Large intestine (tissue), 3 donors: ENCODE data around the gene ZC3H12A. TPM values are rescaled to one million over a fixed set of nuclear protein-coding genes. Genes with fewer than 3 reads are reported as not detected.

Source experiments
- DNase-seq, 2 donors: peaks; one replicate each; pipeline versions ENCODE4 v3.0.0 to v3.0.0-alpha.2; 2013
- H3K27ac ChIP-seq: one replicate; pipeline ENCODE4 v1.5.1; 2013; ENCODE audit warnings: low read length
- H3K27me3 ChIP-seq: 2 replicates; pipeline ENCODE4 v1.6.1; 2013; ENCODE audit warnings: low read length; ENCODE audit not compliant: control insufficient read depth, insufficient read depth
- H3K36me3 ChIP-seq: 2 replicates; pipeline ENCODE4 v1.6.1; 2013; ENCODE audit warnings: low read length; ENCODE audit not compliant: control insufficient read depth, insufficient read depth
- H3K4me1 ChIP-seq: one replicate; pipeline ENCODE4 v1.6.1; 2013; ENCODE audit warnings: low read length; ENCODE audit not compliant: control insufficient read depth, insufficient read depth
- H3K4me3 ChIP-seq: one replicate; pipeline ENCODE4 v1.5.1; 2013; ENCODE audit warnings: low read length
- H3K9me3 ChIP-seq: one replicate; pipeline ENCODE4 v1.6.1; 2013; ENCODE audit warnings: mild to moderate bottlenecking, low read depth, low read length, moderate library complexity; ENCODE audit not compliant: control insufficient read depth
- WGBS: methylation state at CpG from one replicate; pipeline ENCODE4 v1.1.5; 2013; ENCODE audit warnings: low lambda C conversion rate; ENCODE audit not compliant: insufficient coverage; 5-methylcytosine and 5-hydroxymethylcytosine counted together
- polyA plus RNA-seq: library from polyadenylated mRNA; unstranded; fragments of 120-200 nt; gene quantifications from one replicate; pipeline ENCODE4 v1.2.1, GENCODE V29; 2013

The ZC3H12A gene
- polyA plus RNA-seq, 1 donor: 25.4 TPM

DNA sequence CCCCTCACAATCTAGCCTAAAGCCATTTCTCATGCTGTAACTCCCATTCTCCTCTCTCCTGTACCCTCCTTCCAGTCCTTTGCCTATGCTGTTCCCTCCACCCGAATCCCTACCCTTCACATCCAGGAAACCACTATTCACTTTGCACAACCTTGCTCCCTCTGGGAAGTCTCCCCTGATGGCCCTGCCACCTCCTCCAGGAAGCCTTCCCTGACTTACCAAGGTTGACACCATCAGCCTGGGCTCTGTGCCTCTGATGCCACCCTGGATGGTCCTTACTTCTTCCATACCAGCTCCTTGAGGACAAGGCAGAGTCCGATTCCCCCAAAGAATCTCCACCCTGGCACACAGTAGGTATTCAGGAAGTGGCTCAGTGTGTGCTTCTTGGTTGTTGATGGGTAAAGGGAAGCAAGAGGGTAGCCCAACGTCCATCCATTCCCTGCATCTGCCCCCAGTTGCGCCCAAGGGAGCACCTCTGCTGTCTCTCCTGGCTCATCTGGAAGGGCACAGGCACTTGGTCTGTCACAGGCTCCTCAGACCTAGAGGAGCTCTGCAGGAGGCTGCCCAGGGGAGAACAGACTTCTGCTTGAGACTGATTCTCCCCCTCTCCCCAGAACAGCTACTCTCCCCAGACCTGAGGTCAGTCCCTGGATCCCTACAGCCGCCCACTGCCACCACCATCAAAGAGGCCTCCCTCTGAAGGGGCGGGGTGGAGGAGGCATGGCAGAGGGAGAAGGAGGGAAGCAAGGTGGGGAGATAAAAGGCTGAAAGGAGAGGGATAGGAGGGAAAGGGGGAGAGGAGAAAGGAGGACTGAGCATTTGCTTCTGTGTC lies 36.1 kb upstream of the ZC3H12A start:
- no peak for DNase-seq
- H3K27me3 ChIP-seq: peaks cover 8% of the 10 kb centered on the region

DNA sequence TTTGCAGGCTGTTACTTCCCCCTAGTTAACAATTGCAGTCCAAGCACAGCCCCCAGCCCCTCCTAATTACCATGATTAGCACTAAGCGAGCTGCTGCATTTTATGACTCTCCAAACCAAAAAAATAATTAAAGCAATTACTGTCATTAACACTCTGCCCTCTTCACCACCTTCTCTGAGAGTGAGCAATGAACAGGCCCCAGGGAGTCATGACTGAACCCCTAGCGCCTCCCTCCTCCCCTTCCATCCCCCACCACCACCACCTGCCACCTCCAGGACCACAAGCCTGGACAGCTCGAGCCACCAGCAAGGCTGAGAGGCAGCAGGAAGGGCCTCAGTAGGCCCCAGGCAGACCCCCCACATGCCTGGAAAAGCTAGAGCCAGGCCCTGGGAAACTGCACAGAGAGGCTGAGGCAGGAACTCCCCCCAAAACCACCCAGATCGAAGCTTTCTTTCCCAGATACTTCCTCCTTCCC lies 35.5 kb upstream of the ZC3H12A start:
- Histone ChIP-seq H3K36me3 (no peaks in the 10 kb centered on the region), H3K27me3 (peaks cover 8% of the 10 kb centered on the region), H3K4me3 (no peak overlapping the region), H3K4me1 (no peaks in the 10 kb centered on the region), H3K27ac (no peak overlapping the region), H3K9me3 (no peaks in the 10 kb centered on the region)
- no peak for DNase-seq
- no CpG with 5 or more reads among the region's 4 CpGs for WGBS

More for the DNA sequence above, 36.1 kb upstream of the ZC3H12A start:
- Histone ChIP-seq H3K4me1 (no peaks in the 10 kb centered on the region), H3K36me3 (no peaks in the 10 kb centered on the region), H3K4me3 (no peak overlapping the region), H3K27ac (no peak overlapping the region), H3K9me3 (no peaks in the 10 kb centered on the region)
- WGBS: no CpG with 5 or more reads among the region's 6 CpGs

DNA sequence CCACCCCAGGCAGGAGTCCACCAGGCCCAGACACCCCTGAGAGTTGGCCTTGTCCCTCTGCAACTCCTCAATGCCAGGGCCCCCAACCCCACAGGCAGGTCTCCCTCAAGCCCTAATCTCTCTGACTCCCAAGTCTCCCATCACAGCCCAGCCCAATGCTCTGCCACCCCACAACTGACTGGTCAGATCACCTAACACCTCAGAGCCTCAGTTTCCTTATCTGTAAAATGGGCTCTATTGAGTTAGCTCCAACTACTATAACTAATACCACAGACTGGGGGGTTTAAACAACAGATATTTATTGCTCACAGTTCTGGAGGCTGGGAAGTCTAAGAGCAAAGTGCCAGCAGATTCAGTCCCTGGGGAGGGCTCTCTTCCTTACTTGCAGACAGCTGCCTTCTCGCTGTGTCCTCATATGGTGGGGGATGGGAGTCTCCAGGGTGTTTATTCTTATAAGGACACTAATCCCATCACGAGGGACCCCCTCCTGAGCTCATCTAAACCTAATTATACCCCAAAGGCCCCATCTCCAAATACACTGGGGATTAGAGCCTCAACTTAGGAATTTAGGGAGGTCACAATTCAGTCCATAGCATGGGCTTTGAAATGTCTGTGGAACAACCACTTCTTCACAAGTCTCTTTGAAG lies 34.9 kb upstream of the ZC3H12A start:
- Histone ChIP-seq H3K4me3 (no peak overlapping the region), H3K36me3 (no peaks in the 10 kb centered on the region), H3K27me3 (peaks cover 8% of the 10 kb centered on the region), H3K27ac (no peak overlapping the region), H3K9me3 (no peaks in the 10 kb centered on the region), H3K4me1 (no peaks in the 10 kb centered on the region)
- no peak for DNase-seq
- no CpG with 5 or more reads among the region's 2 CpGs for WGBS

DNA sequence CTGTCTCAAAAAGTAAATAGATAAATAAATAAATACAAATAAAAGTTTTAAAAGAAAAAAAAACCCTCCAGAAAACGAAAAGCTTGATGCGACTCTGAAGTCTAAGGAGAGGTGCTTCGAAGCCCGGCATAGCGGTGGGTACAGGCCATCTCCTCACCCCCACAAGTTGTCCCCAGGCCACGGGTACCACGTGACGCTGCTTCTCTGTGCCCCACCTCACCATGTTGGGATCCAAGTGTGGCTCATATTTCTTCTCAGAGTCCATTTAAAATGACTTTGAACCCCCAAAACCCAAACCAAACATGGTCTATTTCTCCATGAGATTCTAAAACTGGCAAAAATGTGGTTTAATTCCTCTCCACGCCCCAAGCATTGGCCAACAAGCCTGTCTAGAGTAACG lies 32.9 kb upstream of the ZC3H12A start:
- no peak for DNase-seq
- H3K27me3 ChIP-seq: peaks cover 8% of the 10 kb centered on the region
- no peak overlapping the region for H3K4me3 ChIP-seq
- no peaks in the 10 kb centered on the region for H3K9me3 ChIP-seq
- H3K36me3 ChIP-seq: no peaks in the 10 kb centered on the region
- no CpG with 5 or more reads among the region's 10 CpGs for WGBS
- no peak overlapping the region for H3K27ac ChIP-seq
- H3K4me1 ChIP-seq: no peaks in the 10 kb centered on the region

DNA sequence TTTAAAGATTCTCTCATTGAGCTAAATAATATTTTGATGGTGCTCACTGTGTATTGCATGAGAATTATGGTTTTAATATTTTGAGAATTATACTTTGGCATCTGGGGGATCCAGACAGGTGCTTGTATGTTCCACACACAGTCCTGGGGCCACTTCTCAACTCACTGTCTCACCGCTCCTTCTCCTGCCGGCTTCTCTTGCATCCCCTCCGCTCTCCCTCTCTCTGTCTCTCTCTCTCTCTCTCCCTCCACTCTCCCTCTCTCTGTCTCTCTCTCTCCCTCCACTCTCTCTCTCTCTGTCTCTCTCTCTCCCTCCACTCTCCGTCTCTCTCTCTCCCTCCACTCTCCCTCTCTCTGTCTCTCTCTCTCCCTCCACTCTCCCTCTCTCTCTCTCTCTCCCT lies 32.2 kb upstream of the ZC3H12A start:
- H3K4me1 ChIP-seq: no peaks in the 10 kb centered on the region
- H3K27me3 ChIP-seq: peaks cover 8% of the 10 kb centered on the region
- H3K27ac ChIP-seq: no peak overlapping the region
- no peaks in the 10 kb centered on the region for H3K36me3 ChIP-seq
- no peaks in the 10 kb centered on the region for H3K9me3 ChIP-seq
- H3K4me3 ChIP-seq: no peak overlapping the region
- WGBS: 58% methylated on average over 4 of the region's 4 CpGs
- DNase-seq: no peak

DNA sequence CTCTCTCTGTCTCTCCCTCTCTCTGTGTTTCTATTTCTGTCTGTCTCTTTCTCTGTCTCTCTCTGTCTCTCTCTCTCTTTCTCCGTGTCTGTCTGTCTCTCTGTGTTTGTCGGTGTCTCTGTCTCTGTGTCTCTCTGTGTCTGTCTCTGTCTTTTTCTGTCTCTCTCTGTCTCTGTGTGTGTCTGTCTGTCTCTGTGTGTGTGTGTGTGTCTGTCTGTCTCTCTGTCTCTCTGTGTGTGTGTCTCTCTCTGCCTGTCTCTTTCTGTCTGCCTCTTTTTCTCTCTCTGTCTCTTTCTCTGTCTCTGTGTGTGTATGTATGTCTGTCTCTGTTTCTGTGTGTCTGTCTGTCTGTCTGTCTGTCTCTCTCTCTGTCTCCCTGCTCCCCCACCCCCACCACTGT lies 31.7 kb upstream of the ZC3H12A start:
- Histone ChIP-seq H3K9me3 (no peaks in the 10 kb centered on the region), H3K36me3 (no peaks in the 10 kb centered on the region), H3K4me1 (no peaks in the 10 kb centered on the region), H3K27me3 (peaks cover 8% of the 10 kb centered on the region), H3K27ac (no peak overlapping the region), H3K4me3 (no peak overlapping the region)
- no CpG with 5 or more reads among the region's 2 CpGs for WGBS
- DNase-seq: no peak

DNA sequence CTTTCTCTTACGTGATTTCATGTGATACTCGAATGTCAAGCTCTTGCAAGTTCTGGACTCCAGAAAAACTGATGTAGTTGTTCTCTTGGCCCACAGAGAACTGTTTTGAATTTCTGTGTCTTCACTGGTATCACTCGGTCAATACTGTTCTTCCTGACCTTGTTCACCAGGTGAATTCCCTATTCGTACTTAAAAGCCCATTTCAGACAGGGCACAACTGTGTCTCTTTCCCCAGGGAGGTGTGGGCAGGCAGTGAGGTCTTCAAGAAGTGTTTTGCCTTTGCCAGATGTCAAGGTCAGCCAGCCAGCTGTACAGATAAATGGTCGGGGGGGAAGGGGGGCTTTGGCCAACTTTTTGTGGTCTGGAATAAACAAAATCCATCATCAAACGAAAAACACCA lies 27.5 kb upstream of the ZC3H12A start:
- H3K4me3 ChIP-seq: no peak overlapping the region
- peaks cover 7% of the 10 kb centered on the region for H3K27me3 ChIP-seq
- H3K9me3 ChIP-seq: no peaks in the 10 kb centered on the region
- no peaks in the 10 kb centered on the region for H3K36me3 ChIP-seq
- DNase-seq: no peak
- H3K4me1 ChIP-seq: peaks cover under 1% of the 10 kb centered on the region
- H3K27ac ChIP-seq: no peak overlapping the region
- no CpG with 5 or more reads among the region's 6 CpGs for WGBS

DNA sequence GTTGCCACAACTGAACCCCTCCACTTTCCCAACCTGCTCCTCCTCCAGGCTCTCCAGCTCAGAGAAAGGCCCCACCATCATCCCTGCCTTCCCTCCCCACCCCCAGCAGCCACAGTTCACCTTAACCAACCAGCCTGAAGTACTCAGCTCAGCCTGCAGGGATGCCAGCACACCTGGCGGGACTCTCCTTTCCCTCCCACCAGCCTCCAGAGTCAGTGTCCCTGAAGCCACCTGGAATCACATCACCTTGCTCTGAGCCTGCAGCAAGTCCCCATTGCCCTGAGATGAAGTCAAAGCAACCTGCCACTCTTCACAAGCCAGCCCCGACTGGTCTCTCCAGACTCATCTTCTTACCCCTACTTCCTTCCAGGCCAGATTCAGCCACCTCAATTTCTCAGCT lies 26.2 kb upstream of the ZC3H12A start:
- Histone ChIP-seq H3K36me3 (no peaks in the 10 kb centered on the region), H3K4me1 (peaks cover 2% of the 10 kb centered on the region), H3K4me3 (no peak overlapping the region), H3K9me3 (no peaks in the 10 kb centered on the region), H3K27ac (no peak overlapping the region), H3K27me3 (peaks cover 3% of the 10 kb centered on the region)
- no peak for DNase-seq
- WGBS: no CpG with 5 or more reads among the region's 2 CpGs

DNA sequence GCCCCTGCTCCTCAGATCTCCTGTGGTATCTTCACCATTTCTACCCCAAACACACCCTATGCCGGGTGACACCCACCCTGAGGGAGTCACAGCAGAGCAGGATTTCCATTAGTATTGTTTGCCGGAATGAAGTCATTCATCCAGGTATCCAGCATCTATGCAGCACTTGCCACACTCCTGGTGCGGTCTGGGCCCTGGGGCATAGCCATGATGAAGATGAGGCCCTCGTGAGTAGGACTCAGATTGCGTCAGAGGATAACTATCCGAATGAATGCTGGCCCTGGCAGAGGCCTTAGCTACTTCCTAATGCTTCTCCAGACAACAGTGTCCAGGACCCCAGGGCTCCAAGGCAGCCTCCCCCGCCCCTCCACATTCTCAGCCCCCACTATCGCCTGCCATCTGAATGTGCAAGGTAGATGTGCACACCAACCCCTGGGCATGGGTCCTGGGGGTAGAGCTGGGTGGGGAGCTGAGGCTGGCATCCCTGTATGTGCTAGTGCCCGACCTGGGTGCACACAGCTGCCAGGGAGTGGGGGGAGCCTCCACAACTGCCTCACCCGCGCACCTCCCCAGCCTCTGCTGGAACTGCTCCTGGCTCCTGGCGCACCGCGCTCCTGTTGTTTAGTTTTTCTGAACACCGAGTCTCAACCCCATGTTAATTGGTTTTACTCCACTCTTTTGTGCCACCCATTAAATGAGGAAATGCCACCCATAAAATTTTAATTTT lies 25.5 kb upstream of the ZC3H12A start:
- Histone ChIP-seq H3K27me3 (peaks cover 3% of the 10 kb centered on the region), H3K27ac (no peak overlapping the region), H3K36me3 (no peaks in the 10 kb centered on the region), H3K4me3 (no peak overlapping the region), H3K9me3 (no peaks in the 10 kb centered on the region), H3K4me1 (peaks cover 2% of the 10 kb centered on the region)
- no CpG with 5 or more reads among the region's 15 CpGs for WGBS
- DNase-seq: no peak

DNA sequence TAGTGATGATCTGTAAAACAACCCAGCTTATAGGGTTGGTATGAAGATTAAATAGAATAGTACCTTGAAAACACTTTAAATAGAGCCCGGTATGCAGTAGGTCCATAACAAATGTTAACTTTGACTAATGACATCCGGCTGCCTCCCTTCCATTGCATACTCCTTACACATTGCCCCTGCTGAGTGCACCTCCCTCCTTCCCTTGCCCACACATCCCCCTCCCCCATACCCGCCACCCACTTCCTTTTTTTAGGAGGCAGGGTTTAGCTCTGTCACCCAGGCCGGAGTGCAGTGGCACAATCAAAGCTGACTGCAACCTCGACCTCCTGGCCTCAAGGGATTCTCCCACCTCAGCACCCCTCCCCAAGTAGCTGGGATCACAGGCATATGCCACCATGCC lies 24.4 kb upstream of the ZC3H12A start:
- no peak overlapping the region for H3K4me3 ChIP-seq

More for the DNA sequence above, 24.4 kb upstream of the ZC3H12A start:
- no peaks in the 10 kb centered on the region for H3K9me3 ChIP-seq
- H3K27me3 ChIP-seq: peaks cover 3% of the 10 kb centered on the region
- DNase-seq: no peak
- no peak overlapping the region for H3K27ac ChIP-seq
- H3K4me1 ChIP-seq: peaks cover 2% of the 10 kb centered on the region
- H3K36me3 ChIP-seq: no peaks in the 10 kb centered on the region
- WGBS: no CpG with 5 or more reads among the region's 5 CpGs
